WTC11 (cell line): ENCODE results near the gene TRMT11. TPM values are rescaled to one million over a fixed set of nuclear protein-coding genes. Genes with fewer than 3 reads are reported as not detected.

Experiments
- ATAC-seq: fragments of 200-7000 bp; cut with Tn5 transposase; 2 replicates; pipeline ENCODE4 v1.10.0; 2021; ENCODE audit warnings: mild to moderate bottlenecking, moderate library complexity
- CTCF ChIA-PET: fragments of 300-600 bp; sonication (Branson Sonifier 250); formaldehyde crosslinking; loops from one replicate; lab custom pipeline; 2021; ENCODE audit warnings: antibody characterized with exemption; lab: Charles Lee
- POLR2A ChIA-PET: fragments of 350-600 bp; sonication (Branson Sonifier 250); formaldehyde crosslinking; loops from one replicate; lab custom pipeline; 2021; ENCODE audit warnings: antibody characterized with exemption; lab: Charles Lee
- DNase-seq: peaks from one replicate; pipeline ENCODE4 v3.0.0; 2021; ENCODE audit warnings: low spot score
- H3K27ac Mint-ChIP-seq: 2 replicates; pipeline ENCODE4 v1.8.0; 2021; ENCODE audit warnings: mixed read lengths
- H3K27me3 Mint-ChIP-seq: 2 replicates; pipeline ENCODE4 v1.8.0; 2021; ENCODE audit warnings: low read depth, mild to moderate bottlenecking, moderate library complexity, mixed read lengths
- H3K36me3 Mint-ChIP-seq: 2 replicates; pipeline ENCODE4 v1.8.0; 2021; ENCODE audit warnings: mixed read lengths
- H3K4me1 Mint-ChIP-seq: 2 replicates; pipeline ENCODE4 v1.8.0; 2022; ENCODE audit warnings: mixed read lengths
- H3K4me3 Mint-ChIP-seq: 2 replicates; pipeline ENCODE4 v1.8.0; 2021; ENCODE audit warnings: mild to moderate bottlenecking, moderate library complexity, mixed read lengths
- H3K9me3 Mint-ChIP-seq: 2 replicates; pipeline ENCODE4 v1.8.0; 2021; ENCODE audit warnings: mixed read lengths
- ATF6 ChIP-seq: sonication (generic); formaldehyde crosslinking; IDR thresholded peaks from 2 replicates; pipeline ENCODE4 v1.8.1; 2023; ENCODE audit warnings: mild to moderate bottlenecking, missing genetic modification reagents
- CREM ChIP-seq: sonication (generic); formaldehyde crosslinking; IDR thresholded peaks from 2 replicates; pipeline ENCODE4 v1.8.1; 2022; ENCODE audit warnings: mild to moderate bottlenecking, missing genetic modification reagents, moderate library complexity
- E2F1 ChIP-seq: sonication (generic); formaldehyde crosslinking; IDR thresholded peaks from 2 replicates; pipeline ENCODE4 v1.8.0; 2022; ENCODE audit warnings: mild to moderate bottlenecking, missing genetic modification reagents
- ELF4 ChIP-seq: sonication (generic); formaldehyde crosslinking; IDR thresholded peaks from 2 replicates; pipeline ENCODE4 v1.8.1; 2022; ENCODE audit warnings: low read depth, mild to moderate bottlenecking, moderate library complexity, missing genetic modification reagents
- ESRRA ChIP-seq: sonication (generic); formaldehyde crosslinking; IDR thresholded peaks from 2 replicates; pipeline ENCODE4 v1.8.1; 2022; ENCODE audit warnings: mild to moderate bottlenecking, missing genetic modification reagents, borderline replicate concordance
- GABPB1 ChIP-seq: sonication (generic); formaldehyde crosslinking; IDR thresholded peaks from 2 replicates; pipeline ENCODE4 v1.8.1; 2023; ENCODE audit warnings: mild to moderate bottlenecking, missing genetic modification reagents
- KAT7 ChIP-seq: sonication (generic); formaldehyde crosslinking; IDR thresholded peaks from 2 replicates; pipeline ENCODE4 v1.8.1; 2023; ENCODE audit warnings: missing genetic modification reagents, mild to moderate bottlenecking, borderline replicate concordance
- MAX ChIP-seq: sonication (generic); formaldehyde crosslinking; IDR thresholded peaks from 2 replicates; pipeline ENCODE4 v1.8.0; 2022; ENCODE audit warnings: mild to moderate bottlenecking, missing genetic modification reagents
- NFYB ChIP-seq: sonication (generic); formaldehyde crosslinking; conservative IDR thresholded peaks from 2 replicates; pipeline ENCODE4 v1.8.0; 2022; ENCODE audit warnings: low read depth, missing genetic modification reagents
- NR2C2 ChIP-seq: sonication (generic); formaldehyde crosslinking; IDR thresholded peaks from 2 replicates; pipeline ENCODE4 v1.8.0; 2022; ENCODE audit warnings: mild to moderate bottlenecking, missing genetic modification reagents
- PREB ChIP-seq: sonication (generic); formaldehyde crosslinking; IDR thresholded peaks from 2 replicates; pipeline ENCODE4 v1.8.1; 2022; ENCODE audit warnings: mild to moderate bottlenecking, missing genetic modification reagents, moderate library complexity, borderline replicate concordance
- PRRX2 ChIP-seq: fragments of 250-450 bp; sonication (Bioruptor Pico); IDR thresholded peaks from 2 replicates; pipeline ENCODE4 v1.8.0; 2021; ENCODE audit warnings: mild to moderate bottlenecking
- RORB ChIP-seq: fragments of 250-450 bp; sonication (Bioruptor Pico); IDR thresholded peaks from 2 replicates; pipeline ENCODE4 v1.9.0; 2021; ENCODE audit warnings: mild to moderate bottlenecking
- SP1 ChIP-seq: sonication (generic); formaldehyde crosslinking; conservative IDR thresholded peaks from 2 replicates; pipeline ENCODE4 v1.8.1; 2022; ENCODE audit warnings: missing genetic modification reagents
- TP53 ChIP-seq: sonication (generic); formaldehyde crosslinking; IDR thresholded peaks from 2 replicates; pipeline ENCODE4 v1.8.1; 2023; ENCODE audit warnings: mild to moderate bottlenecking, missing genetic modification reagents
- ZNF263 ChIP-seq: sonication (generic); formaldehyde crosslinking; IDR thresholded peaks from 2 replicates; pipeline ENCODE4 v1.8.1; 2022; ENCODE audit warnings: low read depth, mild to moderate bottlenecking, moderate library complexity, missing genetic modification reagents
- ZNF317 ChIP-seq: sonication (generic); formaldehyde crosslinking; IDR thresholded peaks from 2 replicates; pipeline ENCODE4 v1.8.1; 2023; ENCODE audit warnings: low read depth, mild to moderate bottlenecking, moderate library complexity, missing genetic modification reagents, borderline replicate concordance
- ZNF423 ChIP-seq: fragments of 250-450 bp; sonication (Bioruptor Pico); IDR thresholded peaks from 2 replicates; pipeline ENCODE4 v2.1.2; 2022; ENCODE audit warnings: mild to moderate bottlenecking, moderate library complexity
- total RNA-seq: library from RNA; stranded (reverse); gene quantifications from 3 replicates; pipeline ENCODE4 v1.2.3, GENCODE V29; 2021
- TF ChIP-seq, protein P1 (sequence below): fragments of 250-450 bp; sonication (Bioruptor Pico); IDR thresholded peaks from 2 replicates; pipeline ENCODE4 v1.8.0; 2021; ENCODE audit warnings: mild to moderate bottlenecking

The TRMT11 gene
- total RNA-seq, 1 experiment from 2014 or later: 32.3 TPM

- DNase-seq: no peak
- TF ChIP-seq TP53 (CRISPR knock-in tag) (no peak), GABPB1 (no peak), ZNF317 (CRISPR knock-in tag) (no peak), ATF6 (CRISPR knock-in tag) (no peak), ELF4 (no peak), NFYB (CRISPR knock-in tag) (no peak), E2F1 (CRISPR knock-in tag) (no peak), ESRRA (CRISPR knock-in tag) (no peak), NR2C2 (CRISPR knock-in tag) (no peak), PRRX2 (CRISPR knock-in tag) (no peak), RORB (CRISPR knock-in tag) (no peak)
- no peak for ATAC-seq
- Mint-ChIP-seq H3K4me1 (peaks cover 7% of the 10 kb centered on the region), H3K4me3 (no peak overlapping the region), H3K36me3 (peaks cover 12% of the 10 kb centered on the region), H3K9me3 (no peaks in the 10 kb centered on the region), H3K27ac (no peak overlapping the region), H3K27me3 (no peaks in the 10 kb centered on the region)
- ChIA-PET CTCF (no interaction called here), POLR2A (no interaction called here)
These were observed 66.1 kb downstream of the TRMT11 start for GRCh38 chr6:126052485-126052884.

DNA sequence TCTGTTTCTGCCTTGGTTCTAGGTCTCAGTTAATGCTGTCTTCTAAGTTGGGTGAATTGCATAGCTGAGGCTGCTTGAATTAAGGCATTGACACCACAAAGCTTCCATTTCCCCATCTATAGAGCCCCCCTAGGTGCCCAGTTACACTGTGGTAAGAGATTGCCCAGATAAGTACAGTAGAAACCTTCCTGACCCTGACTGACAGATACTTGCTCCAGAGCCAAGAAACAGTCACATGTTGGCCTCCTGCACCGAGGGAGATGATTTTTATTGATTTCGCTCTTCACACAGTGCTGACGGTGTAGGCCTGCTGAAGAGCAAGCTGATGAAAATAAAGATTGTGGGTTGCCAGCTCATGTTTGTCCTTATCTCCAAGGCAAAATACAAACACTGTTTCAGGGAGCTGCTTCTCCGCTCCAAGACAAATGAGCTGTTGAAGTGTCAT, 67.9 kb downstream of the TRMT11 start:
- TF ChIP-seq ZNF263 (CRISPR knock-in tag): no peak
- no peak for TF ChIP-seq MAX
- no peak for TF ChIP-seq KAT7 (CRISPR knock-in tag)
- TF ChIP-seq SP1 (CRISPR knock-in tag): no peak
- TF ChIP-seq, protein P1, sequence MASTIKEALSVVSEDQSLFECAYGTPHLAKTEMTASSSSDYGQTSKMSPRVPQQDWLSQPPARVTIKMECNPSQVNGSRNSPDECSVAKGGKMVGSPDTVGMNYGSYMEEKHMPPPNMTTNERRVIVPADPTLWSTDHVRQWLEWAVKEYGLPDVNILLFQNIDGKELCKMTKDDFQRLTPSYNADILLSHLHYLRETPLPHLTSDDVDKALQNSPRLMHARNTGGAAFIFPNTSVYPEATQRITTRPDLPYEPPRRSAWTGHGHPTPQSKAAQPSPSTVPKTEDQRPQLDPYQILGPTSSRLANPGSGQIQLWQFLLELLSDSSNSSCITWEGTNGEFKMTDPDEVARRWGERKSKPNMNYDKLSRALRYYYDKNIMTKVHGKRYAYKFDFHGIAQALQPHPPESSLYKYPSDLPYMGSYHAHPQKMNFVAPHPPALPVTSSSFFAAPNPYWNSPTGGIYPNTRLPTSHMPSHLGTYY (CRISPR knock-in tag): no peak
- TF ChIP-seq ZNF423 (CRISPR knock-in tag): no peak
- TF ChIP-seq CREM (CRISPR knock-in tag): 0 out of 2 replicates have a peak, but pooled peaks have one; percentile 27
- TF ChIP-seq PREB: no peak
- ATAC-seq: no peak
- H3K4me3 Mint-ChIP-seq: no peak overlapping the region
- no peak for DNase-seq
- H3K27me3 Mint-ChIP-seq: no peaks in the 10 kb centered on the region
- ChIA-PET POLR2A (no interaction called here), CTCF (interaction anchor here (1.6 kb wide), 1 partner anchor 21 kb away, joined by 3 read pairs; no protein-coding TSS in a partner anchor)
- H3K27ac Mint-ChIP-seq: peak overlapping the region; percentile 34; the same call in 1 of the 2 replicates
- H3K9me3 Mint-ChIP-seq: no peaks in the 10 kb centered on the region
- H3K36me3 Mint-ChIP-seq: peaks cover 12% of the 10 kb centered on the region; the same call in 1 of the 2 replicates
- peaks cover 7% of the 10 kb centered on the region for H3K4me1 Mint-ChIP-seq
